GM15510 (cell line): ENCODE data around the gene TCOF1.

Experiments
- POLR2A ChIP-seq: IDR thresholded peaks from 3 replicates; pipeline ENCODE4 v1.6.1; 2011; ENCODE audit warnings: borderline replicate concordance; ENCODE audit not compliant: insufficient read length; ENCODE audit errors: extremely low read depth

TCOF1 gene

GRCh38 chr5:150409638-150410523 is 52.4 kb downstream of the TCOF1 start:
- TF ChIP-seq POLR2A, result peak; percentile 65

GRCh38 chr5:150410524-150411244 is 53.2 kb downstream of the TCOF1 start:
- peak; percentile 41 for TF ChIP-seq POLR2A

GRCh38 chr5:150411245-150411979 is 53.9 kb downstream of the TCOF1 start:
- peak; percentile 48 for TF ChIP-seq POLR2A

GRCh38 chr5:150412319-150413175 is 55.0 kb downstream of the TCOF1 start, which contains the start of gene CD74:
Gene CD74 (minus strand): TSS chr5:150412910. CDS start chr5:150412749, 161 bp downstream.
- peak; percentile 100 for TF ChIP-seq POLR2A

GRCh38 chr5:150413176-150413901 is 55.8 kb downstream of the TCOF1 start:
- TF ChIP-seq POLR2A, result no peak

GRCh38 chr5:150419630-150420270 is 62.3 kb downstream of the TCOF1 start:
- no peak for TF ChIP-seq POLR2A

GRCh38 chr5:150422075-150422474 is 64.6 kb downstream of the TCOF1 start:
- TF ChIP-seq POLR2A, result no peak

GRCh38 chr5:150422758-150423157 is 65.3 kb downstream of the TCOF1 start:
- no peak for TF ChIP-seq POLR2A

- TF ChIP-seq POLR2A, result no peak
These were observed 70.8 kb downstream of the TCOF1 start for GRCh38 chr5:150428106-150428876.

- no peak for TF ChIP-seq POLR2A
These were observed 71.5 kb downstream of the TCOF1 start for GRCh38 chr5:150428978-150429377.

- TF ChIP-seq POLR2A, result no peak
These were observed 71.9 kb downstream of the TCOF1 start for GRCh38 chr5:150429410-150429873.

GRCh38 chr5:150431048-150431447 is 73.6 kb downstream of the TCOF1 start:
- no peak for TF ChIP-seq POLR2A
